HG03575 (cell line): ENCODE results near the gene ARHGAP21.

ENCODE experiments used
- ATAC-seq: cut with Tn5 transposase; IDR thresholded peaks from one replicate; pipeline ENCODE4 v1.9.1; 2021; ENCODE audit not compliant: unreplicated experiment, insufficient number of reproducible peaks, low FRiP score; ENCODE audit errors: extremely low read depth

ARHGAP21 gene

GRCh38 chr10:24603333-24603732 lies 120.4 kb downstream of the ARHGAP21 start:
- ATAC-seq = no peak

DNA sequence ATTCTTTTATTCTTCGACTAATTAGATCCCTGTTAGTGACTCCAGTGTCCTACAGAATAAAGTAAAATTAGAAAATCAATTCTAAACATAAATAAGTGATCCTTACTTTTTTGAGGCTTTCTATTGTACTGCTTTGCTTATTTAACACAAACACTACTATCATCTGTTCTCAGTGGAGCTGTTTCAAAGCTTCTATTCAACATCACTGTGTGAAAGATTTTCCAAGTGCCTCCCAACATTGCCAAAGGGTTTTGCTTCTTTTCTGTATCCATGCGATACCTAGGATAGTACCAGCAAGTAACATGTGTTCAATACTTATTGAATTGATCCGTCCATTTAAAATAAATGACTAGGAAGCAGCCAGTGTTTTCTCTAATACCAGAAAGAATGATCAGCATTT lies 125.7 kb downstream of the ARHGAP21 start:
- no peak for ATAC-seq

DNA sequence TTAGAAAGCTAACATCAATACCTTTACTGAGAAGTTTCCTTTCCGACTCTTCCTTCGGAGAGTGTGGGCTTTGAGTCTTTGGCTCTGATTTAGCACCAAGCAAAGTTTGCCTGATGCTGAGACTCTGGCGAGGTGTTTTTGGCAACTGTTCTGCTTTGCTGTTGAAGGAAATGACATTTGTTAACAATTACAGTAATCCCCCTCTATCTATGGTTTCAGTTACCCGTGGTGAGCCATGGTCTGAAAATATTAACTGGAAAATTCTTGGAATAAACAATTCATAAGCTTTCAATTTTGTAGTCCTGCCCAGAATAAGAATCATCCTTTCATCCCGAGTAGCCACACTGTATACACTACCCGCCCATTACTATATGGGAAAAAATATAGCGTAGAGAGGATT lies 126.3 kb downstream of the ARHGAP21 start:
- ATAC-seq = no peak

GRCh38 chr10:24596217-24596930 lies 127.3 kb downstream of the ARHGAP21 start:
- ATAC-seq = no peak

GRCh38 chr10:24590697-24591457 lies 132.8 kb downstream of the ARHGAP21 start:
- ATAC-seq = no peak

DNA sequence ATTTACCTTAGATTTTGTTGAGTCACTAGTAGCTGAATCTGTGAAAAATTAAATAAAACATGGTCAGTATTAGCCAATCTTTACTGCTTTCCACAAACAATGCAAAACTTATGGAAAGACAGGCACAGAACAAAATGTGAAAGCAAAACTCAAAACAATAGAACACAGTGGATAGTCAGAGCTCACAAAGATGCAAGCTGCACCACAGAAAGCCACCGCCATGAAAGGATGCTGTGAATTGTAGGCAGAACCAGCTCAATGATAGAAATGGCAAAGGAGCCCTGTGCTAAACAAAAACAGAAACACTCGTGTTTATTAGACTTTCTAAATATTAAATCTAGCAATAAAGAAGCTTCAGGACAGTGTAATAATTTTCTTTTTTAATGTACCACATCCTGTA lies 134.4 kb downstream of the ARHGAP21 start:
- ATAC-seq = no peak

DNA sequence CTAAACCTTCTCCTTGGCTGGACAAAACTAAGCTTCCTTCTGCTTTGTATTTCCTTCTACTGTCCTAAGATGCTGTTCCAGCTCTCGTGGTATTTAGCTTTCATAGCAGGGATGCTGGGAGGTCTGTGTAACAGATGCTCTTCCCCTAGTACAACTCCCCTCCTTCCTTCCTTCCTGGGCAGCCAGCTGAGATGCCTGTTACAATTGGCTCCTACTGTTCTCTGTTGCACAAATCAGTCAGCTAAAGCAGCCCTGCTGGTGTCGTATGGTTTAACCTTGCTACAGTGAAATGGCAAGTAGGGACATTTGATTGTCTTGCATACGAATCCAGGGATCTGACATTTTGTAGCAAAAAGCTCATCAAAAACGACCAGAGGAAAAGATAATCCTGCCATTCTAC lies 143.8 kb downstream of the ARHGAP21 start:
- ATAC-seq = no peak

- ATAC-seq = no peak
These were observed 144.2 kb downstream of the ARHGAP21 start for GRCh38 chr10:24579448-24579847.

DNA sequence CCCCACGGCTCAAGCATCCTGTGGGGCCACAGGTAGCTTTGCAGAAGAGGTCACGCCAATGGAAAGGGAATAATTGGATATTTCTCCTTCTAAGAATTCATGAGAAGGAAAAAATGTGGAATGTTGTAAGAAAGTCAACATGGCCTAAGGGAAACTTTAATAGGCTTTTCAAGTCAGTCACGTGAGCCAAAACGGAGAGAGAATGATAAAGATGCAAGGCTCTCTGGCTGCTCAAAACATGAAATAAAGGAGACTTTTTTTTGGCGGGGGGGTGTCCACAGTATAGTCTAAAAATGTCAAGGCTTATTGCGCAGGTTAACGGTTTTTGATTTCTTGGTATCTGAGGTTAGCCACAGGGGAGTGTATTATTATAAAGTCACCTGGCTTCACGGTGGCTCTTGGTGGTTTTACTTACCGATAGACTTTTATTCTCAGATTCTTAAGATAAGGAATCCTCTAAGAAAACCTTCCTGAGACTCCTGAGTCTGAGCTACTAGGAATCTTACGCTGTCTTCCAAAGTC lies 148.1 kb downstream of the ARHGAP21 start:
- no peak for ATAC-seq

DNA sequence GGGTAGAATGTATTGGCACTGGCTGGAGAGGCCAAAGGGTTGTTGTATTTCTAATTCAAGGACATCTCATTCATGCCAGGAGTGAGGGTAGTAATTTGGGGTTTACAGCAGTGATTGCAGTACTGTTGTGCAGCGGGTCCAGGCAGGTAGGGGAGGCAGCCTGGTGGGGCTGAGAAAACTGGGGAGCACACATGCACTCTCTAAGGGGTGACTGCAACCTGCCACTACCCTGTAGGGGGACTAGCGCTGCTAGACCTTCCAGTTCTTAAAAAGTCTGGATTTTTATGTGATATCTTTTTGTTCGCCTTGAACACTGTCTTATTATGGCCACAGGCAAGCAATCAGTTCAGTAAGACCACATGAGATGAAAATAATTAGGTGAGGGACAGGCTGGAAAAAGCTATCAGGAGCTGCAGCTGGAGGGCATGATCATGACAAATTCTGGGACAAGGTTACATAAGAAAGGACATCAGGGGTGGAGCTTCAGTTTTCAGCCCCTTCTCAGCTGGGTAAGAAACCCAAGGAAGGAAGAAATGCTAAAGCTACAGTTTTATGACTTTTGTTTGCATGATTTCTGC lies 149.0 kb downstream of the ARHGAP21 start:
- ATAC-seq = no peak

- ATAC-seq = no peak
These were observed 149.5 kb downstream of the ARHGAP21 start for GRCh38 chr10:24574161-24574560.

GRCh38 chr10:24571870-24572450 lies 151.7 kb downstream of the ARHGAP21 start:
- ATAC-seq = no peak

DNA sequence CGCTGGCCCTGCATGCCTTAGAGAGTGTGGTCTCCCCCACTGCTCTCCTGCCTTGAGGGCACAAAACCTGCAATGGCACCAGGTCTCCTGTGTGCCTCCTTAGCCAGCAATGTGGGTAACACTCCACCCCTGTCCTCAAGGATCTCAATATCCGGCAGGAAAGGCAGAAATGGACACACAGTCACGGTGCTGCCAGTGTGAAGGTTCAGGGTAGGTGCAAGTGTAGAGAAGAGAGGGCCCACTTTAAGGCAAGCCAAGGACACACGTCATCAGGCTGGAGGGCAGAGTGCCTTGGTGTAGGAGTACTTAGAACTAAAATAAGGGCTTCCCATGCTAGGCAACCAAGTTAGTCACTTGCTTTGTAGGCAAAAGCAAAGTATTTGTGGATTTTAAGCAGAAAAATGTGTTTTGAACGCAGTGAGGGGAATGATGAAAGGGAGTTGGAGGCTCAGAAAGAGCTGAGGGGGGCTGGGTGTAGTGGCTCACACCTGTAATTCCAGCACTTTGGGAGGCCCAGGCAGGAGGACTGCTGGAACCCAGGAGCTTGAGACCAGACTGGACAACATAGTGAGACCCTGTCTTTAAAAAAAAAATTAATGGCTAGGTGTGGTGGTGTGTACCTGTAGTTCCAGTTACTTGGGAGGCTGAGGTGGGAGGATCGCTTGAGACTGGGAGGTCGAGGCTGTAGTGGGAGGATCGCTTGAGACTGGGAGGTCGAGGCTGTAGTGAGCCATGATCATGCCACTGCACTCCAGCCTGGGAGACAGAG lies 152.8 kb downstream of the ARHGAP21 start:
- no peak for ATAC-seq

GRCh38 chr10:24569828-24570657 lies 153.6 kb downstream of the ARHGAP21 start:
- ATAC-seq = no peak

DNA sequence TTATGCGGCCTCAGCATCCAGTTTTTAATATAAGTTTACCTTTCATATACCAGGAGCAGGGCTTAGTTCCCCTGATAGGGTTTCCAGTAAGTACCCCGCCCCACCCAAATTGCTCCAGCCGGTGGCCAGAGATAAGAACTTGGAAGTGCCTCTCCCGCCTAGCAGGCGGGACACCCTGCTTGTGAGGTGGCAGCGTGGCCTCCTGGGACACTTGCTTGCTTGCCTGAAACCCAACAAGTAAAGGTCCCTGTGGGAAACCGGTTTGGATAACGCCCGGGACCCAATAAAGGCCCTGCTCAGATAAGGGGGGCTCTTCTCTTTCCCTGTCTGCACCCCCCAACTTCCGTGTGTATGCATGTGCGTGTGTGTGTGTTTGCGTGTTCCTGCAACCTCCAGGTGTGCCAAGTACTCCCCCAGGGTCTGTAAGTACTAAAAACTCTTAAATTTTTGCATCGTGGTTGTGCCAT lies 154.3 kb downstream of the ARHGAP21 start:
- no peak for ATAC-seq

- no peak for ATAC-seq
These were observed 155.6 kb downstream of the ARHGAP21 start for GRCh38 chr10:24568042-24568441.

DNA sequence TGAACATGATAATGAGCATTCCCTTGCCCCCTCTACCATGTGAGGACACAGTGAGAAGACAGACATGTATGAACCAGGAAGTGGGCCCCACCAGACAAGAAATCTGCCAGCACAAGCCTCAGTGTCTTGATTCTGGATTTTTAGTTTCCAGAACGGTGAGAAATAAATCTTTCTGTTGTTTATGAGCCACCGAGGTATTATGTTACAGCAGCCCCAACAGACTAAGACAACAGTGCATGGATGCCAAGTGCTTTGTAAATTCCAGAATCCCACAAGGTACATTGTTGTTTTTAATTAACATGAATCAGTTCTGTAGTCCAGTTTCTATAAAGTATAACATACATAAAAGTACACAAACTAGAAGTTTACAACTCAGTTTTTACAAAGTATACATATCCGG lies 162.2 kb downstream of the ARHGAP21 start:
- no peak for ATAC-seq
